Glutamatergic neuron (in vitro differentiated cells): ENCODE results near the gene UNC13C. TPM values are rescaled to one million over a fixed set of nuclear protein-coding genes. Genes with fewer than 3 reads are reported as not detected.
A peak's percentile ranks its signal among the peaks of the same experiment; 100 is the strongest.

Source experiments
- DNase-seq: peaks from one replicate; pipeline ENCODE4 v3.0.0; 2022
- H3K27ac Mint-ChIP-seq: one replicate; pipeline ENCODE4 v1.8.0; 2020; ENCODE audit warnings: mild to moderate bottlenecking, mixed read lengths, inconsistent platforms; ENCODE audit not compliant: unreplicated experiment
- H3K27me3 Mint-ChIP-seq: one replicate; pipeline ENCODE4 v1.8.0; 2020; ENCODE audit warnings: mild to moderate bottlenecking, moderate library complexity, mixed read lengths, inconsistent platforms; ENCODE audit not compliant: unreplicated experiment
- H3K36me3 Mint-ChIP-seq: one replicate; pipeline ENCODE4 v1.8.0; 2020; ENCODE audit warnings: mild to moderate bottlenecking, mixed read lengths, inconsistent platforms; ENCODE audit not compliant: unreplicated experiment
- H3K4me1 Mint-ChIP-seq: one replicate; pipeline ENCODE4 v1.8.0; 2020; ENCODE audit warnings: mild to moderate bottlenecking, low read depth, mixed read lengths, inconsistent platforms; ENCODE audit not compliant: unreplicated experiment
- H3K4me3 Mint-ChIP-seq: one replicate; pipeline ENCODE4 v1.8.0; 2020; ENCODE audit warnings: mild to moderate bottlenecking, mixed read lengths, inconsistent platforms; ENCODE audit not compliant: unreplicated experiment
- H3K9me3 Mint-ChIP-seq: one replicate; pipeline ENCODE4 v1.8.0; 2020; ENCODE audit warnings: mild to moderate bottlenecking, moderate library complexity, mixed read lengths, inconsistent platforms; ENCODE audit not compliant: unreplicated experiment
- CTCF ChIP-seq: fragments of 200-600 bp; sonication (generic); IDR thresholded peaks from one replicate; pipeline ENCODE4 v1.5.0; 2021; ENCODE audit not compliant: partially characterized antibody, unreplicated experiment
- total RNA-seq: library from RNA; stranded (reverse); fragmentation: NEBNext Ultra II Directional; extraction: Animal tissue kit (Norgen Biotek cat#: 25700); gene quantifications from one replicate; pipeline ENCODE4 v1.2.1, GENCODE V29; 2021; ENCODE audit not compliant: unreplicated experiment

UNC13C gene
- total RNA-seq, 1 donor from 2014 or later = 0.49 TPM

- no peak for TF ChIP-seq CTCF
- peak overlapping the region; percentile 94 for H3K4me3 Mint-ChIP-seq
- H3K4me1 Mint-ChIP-seq = peaks cover 5% of the 10 kb centered on the region
- DNase-seq = no peak
- H3K36me3 Mint-ChIP-seq = no peaks in the 10 kb centered on the region
- H3K27ac Mint-ChIP-seq = no peak overlapping the region
- H3K27me3 Mint-ChIP-seq = no peaks in the 10 kb centered on the region
- H3K9me3 Mint-ChIP-seq = peaks cover 2% of the 10 kb centered on the region
Measured at GRCh38 chr15:53979051-53979788, 979 bp downstream of the UNC13C start.

GRCh38 chr15:53980021-53980420, 1.8 kb downstream of the UNC13C start:
- no peaks in the 10 kb centered on the region for H3K27me3 Mint-ChIP-seq
- no peaks in the 10 kb centered on the region for H3K36me3 Mint-ChIP-seq
- H3K27ac Mint-ChIP-seq = no peak overlapping the region
- H3K4me1 Mint-ChIP-seq = peaks cover 5% of the 10 kb centered on the region
- H3K4me3 Mint-ChIP-seq = no peak overlapping the region
- H3K9me3 Mint-ChIP-seq = peaks cover 2% of the 10 kb centered on the region
- DNase-seq = no peak
- no peak for TF ChIP-seq CTCF

- Mint-ChIP-seq H3K27me3 (no peaks in the 10 kb centered on the region), H3K4me1 (peaks cover 2% of the 10 kb centered on the region), H3K9me3 (peaks cover 2% of the 10 kb centered on the region), H3K36me3 (no peaks in the 10 kb centered on the region), H3K4me3 (no peak overlapping the region), H3K27ac (no peak overlapping the region)
- no peak for DNase-seq
- no peak for TF ChIP-seq CTCF
Measured at GRCh38 chr15:53982071-53982680, 3.9 kb downstream of the UNC13C start.

DNA sequence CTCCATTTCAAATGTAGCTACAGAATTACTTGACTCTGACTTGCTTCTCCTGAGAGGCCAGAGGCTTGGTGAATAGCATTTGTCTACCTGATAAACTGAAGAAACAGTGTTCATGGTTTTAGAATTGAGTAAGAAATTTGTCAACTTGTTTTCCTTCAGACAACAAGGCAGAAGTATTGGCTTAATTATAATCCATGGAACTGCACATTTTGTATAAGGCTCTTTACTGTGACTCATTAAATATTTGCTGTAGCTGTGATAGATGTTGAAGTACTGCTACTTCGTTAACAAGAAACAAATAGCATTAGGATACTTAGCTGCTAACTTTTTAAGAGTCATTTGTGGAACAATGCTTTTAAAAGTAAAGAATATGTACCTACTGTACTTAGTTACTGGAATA, 4.6 kb downstream of the UNC13C start:
- H3K4me3 Mint-ChIP-seq = no peak overlapping the region
- TF ChIP-seq CTCF = no peak
- H3K27ac Mint-ChIP-seq = no peak overlapping the region
- no peaks in the 10 kb centered on the region for H3K27me3 Mint-ChIP-seq
- peaks cover 2% of the 10 kb centered on the region for H3K9me3 Mint-ChIP-seq
- H3K4me1 Mint-ChIP-seq = peaks cover 2% of the 10 kb centered on the region
- DNase-seq = no peak
- no peaks in the 10 kb centered on the region for H3K36me3 Mint-ChIP-seq

DNA sequence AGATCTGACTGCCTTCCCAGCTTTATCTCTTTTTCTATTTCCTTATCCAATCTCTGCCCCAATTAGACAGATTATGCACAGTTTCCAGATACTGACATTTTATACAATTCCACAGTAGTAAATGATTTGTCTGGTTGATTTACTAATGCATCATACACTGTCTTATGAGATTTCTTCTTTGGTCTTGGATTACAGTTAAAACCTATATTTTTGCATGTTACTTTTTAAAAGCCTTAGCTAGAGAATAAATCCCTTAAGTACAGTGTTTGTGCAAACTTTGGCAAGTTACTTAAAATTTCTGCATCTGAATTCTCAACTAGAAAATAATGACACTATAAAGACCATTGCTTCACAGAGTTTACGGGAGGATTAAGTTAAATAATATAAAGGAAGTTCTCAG, 6.0 kb downstream of the UNC13C start:
- Mint-ChIP-seq H3K27me3 (no peaks in the 10 kb centered on the region), H3K36me3 (no peaks in the 10 kb centered on the region), H3K4me1 (no peaks in the 10 kb centered on the region), H3K4me3 (no peak overlapping the region), H3K27ac (no peak overlapping the region), H3K9me3 (no peaks in the 10 kb centered on the region)
- TF ChIP-seq CTCF = no peak
- no peak for DNase-seq
